Natural killer cell (primary cell): Measurements from ENCODE around the gene CD8A. TPM values are rescaled to one million over a fixed set of nuclear protein-coding genes. Genes with fewer than 3 reads are reported as not detected.

ENCODE experiments used
- ATAC-seq, 3 donors: fragments of 150-1000 bp in 2 of 3; fragments of 200-7000 bp in 1 of 3; cut with Tn5 transposase; 1 replicate in 1 of 3; 2 replicates in 2 of 3; pipeline ENCODE4 v1.10.0; 2021; ENCODE audit warnings: mild to moderate bottlenecking in 2 of 3, moderate library complexity in 2 of 3
- DNase-seq, 2 donors: peaks; one replicate each; pipeline versions ENCODE4 v3.0.0 to v3.0.0-alpha.2; 2013 to 2021; ENCODE audit warnings: mixed read lengths in 1 of 2
- H3K27ac ChIP-seq: one replicate; pipeline ENCODE4 v1.5.1; 2013; ENCODE audit warnings: mild to moderate bottlenecking, low read length
- H3K27me3 ChIP-seq: one replicate; pipeline ENCODE4 v1.6.1; 2013; ENCODE audit warnings: low read length; ENCODE audit not compliant: control insufficient read depth, insufficient read depth
- H3K36me3 ChIP-seq: one replicate; pipeline ENCODE4 v1.6.1; 2013; ENCODE audit warnings: low read length; ENCODE audit not compliant: control insufficient read depth, insufficient read depth
- H3K4me1 ChIP-seq: one replicate; pipeline ENCODE4 v1.6.1; 2013; ENCODE audit warnings: low read length; ENCODE audit not compliant: control insufficient read depth, insufficient read depth
- H3K4me3 ChIP-seq: one replicate; pipeline ENCODE4 v1.5.1; 2013; ENCODE audit warnings: low read length
- H3K9me3 ChIP-seq: one replicate; pipeline ENCODE4 v1.6.1; 2013; ENCODE audit warnings: low read length; ENCODE audit not compliant: control insufficient read depth, insufficient read depth
- H3K27ac Mint-ChIP-seq, 2 donors: one replicate each; pipeline ENCODE4 v1.8.0; 2022; ENCODE audit warnings: mild to moderate bottlenecking in 2 of 2, mixed read lengths in 2 of 2, moderate library complexity in 1 of 2
- H3K27me3 Mint-ChIP-seq, 2 donors: one replicate each; pipeline ENCODE4 v1.8.0; 2022; ENCODE audit warnings: low read depth in 2 of 2, mixed read lengths in 2 of 2
- H3K36me3 Mint-ChIP-seq: one replicate; pipeline ENCODE4 v1.8.0; 2022; ENCODE audit warnings: mixed read lengths
- H3K4me1 Mint-ChIP-seq, 2 donors: one replicate each; pipeline ENCODE4 v1.8.0; 2022; ENCODE audit warnings: mixed read lengths in 2 of 2
- H3K4me3 Mint-ChIP-seq: one replicate; pipeline ENCODE4 v1.8.0; 2022; ENCODE audit warnings: mild to moderate bottlenecking, moderate library complexity, mixed read lengths
- H3K9me3 Mint-ChIP-seq, 2 donors: one replicate each; pipeline ENCODE4 v1.8.0; 2022; ENCODE audit warnings: mixed read lengths in 2 of 2
- WGBS: methylation state at CpG from one replicate; pipeline ENCODE4 v1.1.7; 2013; ENCODE audit warnings: missing lambda C conversion rate; ENCODE audit not compliant: insufficient coverage; 5-methylcytosine and 5-hydroxymethylcytosine counted together
- intact Hi-C: fragments of 100-400 bp; cut with micrococcal nuclease; formaldehyde crosslinking; loops from one replicate; pipeline ENCODE4 v1.14.2; 2022
- total RNA-seq, 4 donors: library from RNA; stranded (reverse); fragments of 120-200 nt in 1 of 4; gene quantifications; one replicate each; pipeline versions ENCODE4 v1.2.3 to v1.2.4, GENCODE V29; 2013 to 2022
- TF ChIP-seq, protein P1 (sequence below): fragments of 200-600 bp; IDR thresholded peaks from one replicate; pipeline ENCODE4 v1.8.0; 2022; ENCODE audit warnings: antibody characterized with exemption

The CD8A gene
- total RNA-seq, 3 donors from 2014 or later (not counting 1 experiment from before 2014, with no cell fraction given): 85.3 to 208 (median 162) TPM

GRCh38 chr2:86783615-86784339 is 6.9 kb downstream of the CD8A start:
- Histone ChIP-seq H3K36me3 (peaks cover 5% of the 10 kb centered on the region), H3K27ac (peak overlapping the region; percentile 8), H3K4me1 (peaks cover 37% of the 10 kb centered on the region), H3K27me3 (no peaks in the 10 kb centered on the region), H3K4me3 (no peak overlapping the region), H3K9me3 (no peaks in the 10 kb centered on the region)
- TF ChIP-seq, protein P1, sequence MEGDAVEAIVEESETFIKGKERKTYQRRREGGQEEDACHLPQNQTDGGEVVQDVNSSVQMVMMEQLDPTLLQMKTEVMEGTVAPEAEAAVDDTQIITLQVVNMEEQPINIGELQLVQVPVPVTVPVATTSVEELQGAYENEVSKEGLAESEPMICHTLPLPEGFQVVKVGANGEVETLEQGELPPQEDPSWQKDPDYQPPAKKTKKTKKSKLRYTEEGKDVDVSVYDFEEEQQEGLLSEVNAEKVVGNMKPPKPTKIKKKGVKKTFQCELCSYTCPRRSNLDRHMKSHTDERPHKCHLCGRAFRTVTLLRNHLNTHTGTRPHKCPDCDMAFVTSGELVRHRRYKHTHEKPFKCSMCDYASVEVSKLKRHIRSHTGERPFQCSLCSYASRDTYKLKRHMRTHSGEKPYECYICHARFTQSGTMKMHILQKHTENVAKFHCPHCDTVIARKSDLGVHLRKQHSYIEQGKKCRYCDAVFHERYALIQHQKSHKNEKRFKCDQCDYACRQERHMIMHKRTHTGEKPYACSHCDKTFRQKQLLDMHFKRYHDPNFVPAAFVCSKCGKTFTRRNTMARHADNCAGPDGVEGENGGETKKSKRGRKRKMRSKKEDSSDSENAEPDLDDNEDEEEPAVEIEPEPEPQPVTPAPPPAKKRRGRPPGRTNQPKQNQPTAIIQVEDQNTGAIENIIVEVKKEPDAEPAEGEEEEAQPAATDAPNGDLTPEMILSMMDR: no peak
- H3K36me3 Mint-ChIP-seq: peaks cover 7% of the 10 kb centered on the region
- WGBS: 74% methylated on average over 4 of the region's 8 CpGs
- peaks cover 20 to 25% of the 10 kb centered on the region in 2 donors for H3K4me1 Mint-ChIP-seq
- intact Hi-C loops: no loop called here
- peak in 1 of 2 donors; percentile 51 for DNase-seq
- peaks cover 0 to 3% of the 10 kb centered on the region in 2 donors for H3K27me3 Mint-ChIP-seq
- no peaks in the 10 kb centered on the region for H3K9me3 Mint-ChIP-seq
- no peak overlapping the region for H3K4me3 Mint-ChIP-seq
- ATAC-seq: no peak
- H3K27ac Mint-ChIP-seq: peak overlapping the region in 1 of 2 donors; percentile 97

DNA sequence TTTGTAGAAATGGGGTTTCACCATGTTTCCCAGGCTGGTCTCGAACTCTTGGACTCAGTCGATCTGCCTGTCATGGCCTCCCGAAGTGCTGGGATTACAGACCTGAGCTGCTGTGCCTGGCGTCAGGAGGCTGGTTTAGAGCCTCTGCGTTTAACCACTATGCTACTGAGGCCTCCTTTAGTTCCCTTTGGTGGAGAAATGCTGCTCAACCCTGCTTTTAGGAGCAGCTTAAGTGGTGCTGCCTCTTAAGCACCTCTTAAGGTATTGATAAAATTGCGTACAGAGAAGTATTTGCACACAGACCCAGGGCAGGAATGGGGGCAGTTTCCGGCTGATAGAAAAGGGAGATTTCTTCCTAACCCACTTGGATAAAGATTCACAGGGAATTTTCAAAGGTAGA is 8.0 kb downstream of the CD8A start:
- Histone ChIP-seq H3K36me3 (peaks cover 5% of the 10 kb centered on the region), H3K4me1 (peaks cover 31% of the 10 kb centered on the region), H3K27me3 (no peaks in the 10 kb centered on the region), H3K4me3 (no peak overlapping the region), H3K27ac (no peak overlapping the region), H3K9me3 (no peaks in the 10 kb centered on the region)
- intact Hi-C loops: no loop called here
- ATAC-seq (no peak), DNase-seq (no peak)
- TF ChIP-seq, protein P1: no peak
- 91% methylated on average over 7 of the region's 7 CpGs for WGBS
- Mint-ChIP-seq H3K4me1 (peaks cover 16 to 18% of the 10 kb centered on the region in 2 donors), H3K4me3 (no peak overlapping the region), H3K9me3 (no peaks in the 10 kb centered on the region), H3K27me3 (peaks cover 0 to 3% of the 10 kb centered on the region in 2 donors), H3K36me3 (peaks cover 5% of the 10 kb centered on the region), H3K27ac (peak overlapping the region in 1 of 2 donors; percentile 97)

GRCh38 chr2:86781363-86781762 is 9.3 kb downstream of the CD8A start:
- Histone ChIP-seq H3K36me3 (peaks cover 5% of the 10 kb centered on the region), H3K27me3 (no peaks in the 10 kb centered on the region), H3K4me1 (peaks cover 22% of the 10 kb centered on the region), H3K4me3 (no peak overlapping the region), H3K27ac (no peak overlapping the region), H3K9me3 (no peaks in the 10 kb centered on the region)
- ATAC-seq (no peak), DNase-seq (no peak)
- peak overlapping the region in 1 of 2 donors; percentile 57 for H3K27ac Mint-ChIP-seq
- H3K27me3 Mint-ChIP-seq: no peaks in the 10 kb centered on the region
- WGBS: 68% methylated on average over 7 of the region's 9 CpGs
- no peaks in the 10 kb centered on the region for H3K9me3 Mint-ChIP-seq
- intact Hi-C loops: no loop called here
- H3K4me1 Mint-ChIP-seq: peaks cover 10 to 12% of the 10 kb centered on the region in 2 donors
- TF ChIP-seq, protein P1: no peak
- no peak overlapping the region for H3K4me3 Mint-ChIP-seq
- H3K36me3 Mint-ChIP-seq: no peaks in the 10 kb centered on the region

GRCh38 chr2:86779971-86780370 is 10.7 kb downstream of the CD8A start:
- TF ChIP-seq, protein P1: no peak
- WGBS: 96% methylated on average over 3 of the region's 3 CpGs
- ATAC-seq: no peak
- Mint-ChIP-seq H3K4me1 (peaks cover 0 to 4% of the 10 kb centered on the region in 2 donors), H3K27ac (no peak overlapping the region), H3K27me3 (no peaks in the 10 kb centered on the region), H3K4me3 (no peak overlapping the region), H3K9me3 (no peaks in the 10 kb centered on the region), H3K36me3 (peaks cover under 1% of the 10 kb centered on the region)
- Histone ChIP-seq H3K27ac (no peak overlapping the region), H3K27me3 (no peaks in the 10 kb centered on the region), H3K4me3 (no peak overlapping the region), H3K4me1 (peaks cover 11% of the 10 kb centered on the region), H3K36me3 (peaks cover 12% of the 10 kb centered on the region), H3K9me3 (no peaks in the 10 kb centered on the region)
- DNase-seq: no peak
- intact Hi-C loops: no loop called here
